HEK293T (cell line): ENCODE results near the gene CSAG1.
"Not testable (repeated sequence)": the region's sequence is repeated elsewhere in the genome, so short reads cannot be mapped to it uniquely, and the experiment has no call there.

ENCODE experiments used
- BHLHE40 ChIP-seq: fragments of 450-650 bp; IDR thresholded peaks from 2 replicates; pipeline ENCODE4 v1.6.1; 2016; ENCODE audit warnings: mild to moderate bottlenecking, moderate library complexity, borderline replicate concordance
- ELF4 ChIP-seq: fragments of 450-650 bp; IDR thresholded peaks from 2 replicates; pipeline ENCODE4 v1.6.1; 2017; ENCODE audit warnings: antibody characterized with exemption
- FOXK2 ChIP-seq: fragments of 450-650 bp; IDR thresholded peaks from 2 replicates; pipeline ENCODE4 v1.6.1; 2016; ENCODE audit warnings: mild to moderate bottlenecking
- FOXM1 ChIP-seq: fragments of 450-650 bp; IDR thresholded peaks from 2 replicates; pipeline ENCODE4 v1.6.1; 2017; ENCODE audit warnings: mild to moderate bottlenecking, borderline replicate concordance
- HDGF ChIP-seq: fragments of 450-650 bp; IDR thresholded peaks from 2 replicates; pipeline ENCODE4 v1.6.1; 2017; ENCODE audit warnings: antibody characterized with exemption, borderline replicate concordance
- SP1 ChIP-seq: fragments of 450-650 bp; IDR thresholded peaks from 2 replicates; pipeline ENCODE4 v1.6.1; 2017
- SUZ12 ChIP-seq: fragments of 450-650 bp; IDR thresholded peaks from 2 replicates; pipeline ENCODE4 v1.6.1; 2016; ENCODE audit warnings: mild to moderate bottlenecking
- TARDBP ChIP-seq: fragments of 450-650 bp; IDR thresholded peaks from 2 replicates; pipeline ENCODE4 v1.6.1; 2016
- ZNF384 ChIP-seq: fragments of 450-650 bp; IDR thresholded peaks from 2 replicates; pipeline ENCODE4 v1.6.1; 2016

GRCh38 chrX:152706500-152706899 is 27.0 kb downstream of the CSAG1 start:
- not testable (repeated sequence) for TF ChIP-seq FOXK2, SUZ12, HDGF, TARDBP, BHLHE40, FOXM1, ZNF384, ELF4, SP1
